Activated CD4-positive, alpha-beta T cell treated with anti-CD3 and anti-CD28 coated beads for 4 hours (primary cell): ENCODE results near the gene MYO18B.
"Not testable (repeated sequence)": the region's sequence is repeated elsewhere in the genome, so short reads cannot be mapped to it uniquely, and the experiment has no call there.

ENCODE experiments used
- DNase-seq, 2 donors: peaks; one replicate each; pipeline ENCODE4 v3.0.0-alpha.2; 2020

MYO18B gene

GRCh38 chr22:25955323-25955722 is 213.3 kb downstream of the MYO18B start:
- DNase-seq = no peak

GRCh38 chr22:25956801-25957200 is 214.8 kb downstream of the MYO18B start:
- no peak for DNase-seq

GRCh38 chr22:25959818-25960774 is 218.1 kb downstream of the MYO18B start:
- no peak for DNase-seq

GRCh38 chr22:25961699-25962098 is 219.7 kb downstream of the MYO18B start:
- no peak for DNase-seq

GRCh38 chr22:25962711-25963110 is 220.7 kb downstream of the MYO18B start:
- no peak for DNase-seq

GRCh38 chr22:25964961-25965730 is 223.2 kb downstream of the MYO18B start:
- DNase-seq = no peak

GRCh38 chr22:25966448-25966913 is 224.5 kb downstream of the MYO18B start:
- DNase-seq = no peak

- no peak for DNase-seq
Observed at GRCh38 chr22:25969286-25969685, 227.3 kb downstream of the MYO18B start.

GRCh38 chr22:25969901-25970300 is 227.9 kb downstream of the MYO18B start:
- no peak for DNase-seq

- no peak for DNase-seq
Observed at GRCh38 chr22:25970374-25970911, 228.5 kb downstream of the MYO18B start.

GRCh38 chr22:25970999-25971811 is 229.2 kb downstream of the MYO18B start:
- DNase-seq = no peak

- DNase-seq = no peak
Observed at GRCh38 chr22:25972397-25972796, 230.4 kb downstream of the MYO18B start.

- no peak for DNase-seq
Observed at GRCh38 chr22:25976356-25976755, 234.4 kb downstream of the MYO18B start.

GRCh38 chr22:25979968-25980367 is 238.0 kb downstream of the MYO18B start:
- no peak for DNase-seq

GRCh38 chr22:25984911-25985310 is 242.9 kb downstream of the MYO18B start:
- DNase-seq = not testable (repeated sequence)

GRCh38 chr22:25987948-25988347 is 246.0 kb downstream of the MYO18B start:
- DNase-seq = no peak

- DNase-seq = no peak
Observed at GRCh38 chr22:25990940-25991339, 249.0 kb downstream of the MYO18B start.

- no peak for DNase-seq
Observed at GRCh38 chr22:25992331-25992730, 250.3 kb downstream of the MYO18B start.

- no peak for DNase-seq
Observed at GRCh38 chr22:25996669-25997068, 254.7 kb downstream of the MYO18B start.

GRCh38 chr22:25997886-25998775 is 256.1 kb downstream of the MYO18B start:
- no peak for DNase-seq

GRCh38 chr22:26002456-26002855 is 260.5 kb downstream of the MYO18B start:
- no peak for DNase-seq
